K562 (cell line): ENCODE data around the gene SPIB. TPM values are rescaled to one million over a fixed set of nuclear protein-coding genes. Genes with fewer than 3 reads are reported as not detected.

Experiments used
- ATF4 ChIP-seq: fragments of 450-650 bp; formaldehyde crosslinking; IDR thresholded peaks from 2 replicates; pipeline ENCODE4 v1.4.0; 2022; ENCODE audit warnings: mild to moderate bottlenecking, moderate library complexity
- CHCHD3 ChIP-seq: fragments of 250-450 bp; sonication (Bioruptor Pico); IDR thresholded peaks from 2 replicates; pipeline ENCODE4 v2.1.2; 2022; ENCODE audit warnings: mild to moderate bottlenecking
- MEF2A ChIP-seq: IDR thresholded peaks from 2 replicates; pipeline ENCODE4 v1.6.1; 2011; ENCODE audit warnings: low read depth, mild to moderate bottlenecking, low read length, moderate library complexity; ENCODE audit not compliant: control insufficient read depth
- MLLT1 ChIP-seq, 2 experiments: fragments of 450-650 bp; IDR thresholded peaks; 2 replicates each; pipeline ENCODE4 v1.6.1; 2016
- POLR3A ChIP-seq: IDR thresholded peaks from 2 replicates; pipeline ENCODE4 v1.6.1; 2011; ENCODE audit warnings: borderline replicate concordance, mild to moderate bottlenecking, moderate library complexity; ENCODE audit not compliant: insufficient read length, insufficient read depth; ENCODE audit errors: extremely low read depth
- RNF219 ChIP-seq: fragments of 250-450 bp; sonication (Bioruptor Pico); IDR thresholded peaks from 2 replicates; pipeline ENCODE4 v1.5.0; 2022; ENCODE audit warnings: mild to moderate bottlenecking
- SP1 ChIP-seq: sonication (generic); formaldehyde crosslinking; IDR thresholded peaks from 2 replicates; pipeline ENCODE4 v1.8.1; 2022; ENCODE audit warnings: mild to moderate bottlenecking, missing genetic modification reagents
- TCF3 ChIP-seq: sonication (generic); formaldehyde crosslinking; IDR thresholded peaks from 2 replicates; pipeline ENCODE4 v1.4.0; 2020; ENCODE audit warnings: mild to moderate bottlenecking, missing genetic modification reagents
- U2AF2 ChIP-seq: fragments of 200-400 bp; formaldehyde crosslinking; optimal IDR thresholded peaks from 2 replicates; pipeline ENCODE3; 2017; ENCODE audit warnings: low read depth, mild to moderate bottlenecking, low read length
- ZBTB1 ChIP-seq: sonication (generic); formaldehyde crosslinking; IDR thresholded peaks from 2 replicates; pipeline ENCODE4 v1.8.1; 2023; ENCODE audit warnings: missing genetic modification reagents, low read depth, mild to moderate bottlenecking, borderline replicate concordance
- ZBTB11 ChIP-seq, 3 experiments: fragments of 200-800 bp in 1 of 3; fragments of 250-450 bp in 1 of 3; fragments of 450-650 bp in 1 of 3; sonication (Bioruptor Pico) in 1 of 3; sonication (Bioruptor generic) in 1 of 3; formaldehyde crosslinking in 1 of 3; IDR thresholded peaks; 2 replicates each; pipeline versions ENCODE4 v1.6.1 to v1.8.0; 2016 to 2022; ENCODE audit warnings: mild to moderate bottlenecking in 2 of 3, missing genetic modification characterization in 2 of 3, missing compliant biosample characterization in 1 of 3, moderate library complexity in 1 of 3
- ZNF280B ChIP-seq: fragments of 250-450 bp; sonication (Bioruptor Pico); IDR thresholded peaks from 2 replicates; pipeline ENCODE4 v1.5.1; 2021; ENCODE audit warnings: mild to moderate bottlenecking
- ZNF511 ChIP-seq: sonication (generic); formaldehyde crosslinking; IDR thresholded peaks from 2 replicates; pipeline ENCODE4 v1.8.0; 2022; ENCODE audit warnings: mild to moderate bottlenecking, missing genetic modification reagents
- polyA plus RNA-seq, 8 experiments: library from polyadenylated mRNA; depleted of rRNA in 4 of 8; stranded (reverse) in 5 of 8; unstranded in 3 of 8; fragments of >200 nt; fragmentation: Nextera tagmentation in 2 of 8; fragmentation: Illumina TruSeq in 1 of 8; extraction: Ambion mirVana in 2 of 8; extraction: Trizol in 1 of 8; gene quantifications; 2 replicates each; pipeline versions ENCODE4 v1.2.1 to v1.2.3, GENCODE V29; 2011 to 2014; ENCODE audit warnings: inconsistent platforms in 1 of 8, missing spikeins in 1 of 8
- total RNA-seq, 7 experiments: library from RNA; depleted of rRNA in 6 of 7; stranded (reverse); fragments of >200 nt in 6 of 7; fragmentation: Illumina TruSeq in 2 of 7; extraction: Trizol in 2 of 7; gene quantifications; 2 replicates each; pipeline versions ENCODE4 v1.2.1 to v1.2.3, GENCODE V29; 2011 to 2021; ENCODE audit warnings: low replicate concordance in 1 of 7

The SPIB gene
- total and polyA plus RNA-seq, 9 of the 15 experiments (the other 6 are each of a cell fraction or from before 2014, with no cell fraction given): 0.06 to 1.0 (median 0.43) TPM; not detected in 1

GRCh38 chr19:50414864-50415660, 3.7 kb upstream of the SPIB start (continued):
- TF ChIP-seq ZBTB11 (CRISPR knock-in tag; IDR thresholded peaks at IDR 0.05) (peak in 1 of 3 experiments; percentile 54; a peak in 1 of 6 replicates), ZBTB1 (CRISPR knock-in tag) (no peak; the same call in 1 of the 2 replicates), U2AF2 (no peak), MLLT1 (IDR thresholded peaks at IDR 0.05) (0 out of 4 replicates have a peak, but pooled peaks of 1 of the 2 experiments have one; percentile 58), ZNF280B (CRISPR knock-in tag) (no peak), ATF4 (no peak), TCF3 (CRISPR knock-in tag) (peak; percentile 28; the same call in 1 of the 2 replicates), ZNF511 (no peak), MEF2A (no peak), SP1 (CRISPR knock-in tag) (peak; percentile 70), POLR3A (no peak), CHCHD3 (CRISPR knock-in tag) (no peak), RNF219 (CRISPR knock-in tag) (no peak)
